Measurements from ENCODE around the gene EFCAB13. TPM values are rescaled to one million over a fixed set of nuclear protein-coding genes. Genes with fewer than 3 reads are reported as not detected.
A peak's percentile ranks its signal among the peaks of the same experiment; 100 is the strongest.

Gene EFCAB13
- 1 to 10 TPM; 3.0 to 3.4 TPM for total RNA-seq

GRCh38 chr17:47323382-47324223 is at the start of gene EFCAB13:
Gene EFCAB13, plus strand, starts transcription at chr17:47323955. Its CDS starts 4,399 bp downstream, at chr17:47328354.
- peak within 1 kb of the TSS; percentile 95 for H3K4me3 Mint-ChIP-seq
- peaks cover 7% of the 10 kb centered on the region for H3K4me1 Mint-ChIP-seq
- peaks cover 3% of the 10 kb centered on the region for H3K27me3 Mint-ChIP-seq
- peak; percentile 89 for ATAC-seq (replicated peaks)
- peaks cover 4% of the 10 kb centered on the region for H3K9me3 Mint-ChIP-seq
- peak within 1 kb of the TSS; percentile 86 for H3K27ac Mint-ChIP-seq
- H3K36me3 Mint-ChIP-seq (ENCODE audit: low read depth) = no peaks in the 10 kb centered on the region

- Mint-ChIP-seq H3K27ac (no peak overlapping the region), H3K36me3 (ENCODE audit: low read depth) (no peaks in the 10 kb centered on the region), H3K27me3 (peaks cover 3% of the 10 kb centered on the region), H3K4me3 (no peak overlapping the region), H3K9me3 (no peaks in the 10 kb centered on the region), H3K4me1 (peaks cover 7% of the 10 kb centered on the region)
- ATAC-seq (replicated peaks) = no peak
Measured at GRCh38 chr17:47274319-47275069, 49.3 kb upstream of the EFCAB13 start.

GRCh38 chr17:47275245-47275984 is 48.3 kb upstream of the EFCAB13 start:
- H3K36me3 Mint-ChIP-seq (ENCODE audit: low read depth) = no peaks in the 10 kb centered on the region
- H3K27me3 Mint-ChIP-seq = peaks cover 3% of the 10 kb centered on the region
- H3K4me3 Mint-ChIP-seq = no peak overlapping the region
- ATAC-seq (replicated peaks) = peak; percentile 11
- H3K27ac Mint-ChIP-seq = no peak overlapping the region
- H3K4me1 Mint-ChIP-seq = peaks cover 7% of the 10 kb centered on the region
- H3K9me3 Mint-ChIP-seq = no peaks in the 10 kb centered on the region

- Mint-ChIP-seq H3K9me3 (no peaks in the 10 kb centered on the region), H3K27ac (no peak overlapping the region), H3K4me1 (peaks cover 7% of the 10 kb centered on the region), H3K4me3 (no peak overlapping the region), H3K27me3 (peaks cover 3% of the 10 kb centered on the region), H3K36me3 (ENCODE audit: low read depth) (no peaks in the 10 kb centered on the region)
- no peak for ATAC-seq (replicated peaks)
Measured at GRCh38 chr17:47276444-47276843, 47.3 kb upstream of the EFCAB13 start.

- no peaks in the 10 kb centered on the region for H3K9me3 Mint-ChIP-seq
- peaks cover 3% of the 10 kb centered on the region for H3K27me3 Mint-ChIP-seq
- no peaks in the 10 kb centered on the region for H3K36me3 Mint-ChIP-seq (ENCODE audit: low read depth)
- H3K4me3 Mint-ChIP-seq = no peak overlapping the region
- H3K27ac Mint-ChIP-seq = no peak overlapping the region
- no peak for ATAC-seq (replicated peaks)
- H3K4me1 Mint-ChIP-seq = peaks cover 7% of the 10 kb centered on the region
Measured at GRCh38 chr17:47276868-47277267, 46.9 kb upstream of the EFCAB13 start.

- no peak for ATAC-seq (replicated peaks)
- H3K9me3 Mint-ChIP-seq = no peaks in the 10 kb centered on the region
- H3K4me3 Mint-ChIP-seq = no peak overlapping the region
- peaks cover 7% of the 10 kb centered on the region for H3K4me1 Mint-ChIP-seq
- no peak overlapping the region for H3K27ac Mint-ChIP-seq
- H3K27me3 Mint-ChIP-seq = peaks cover 3% of the 10 kb centered on the region
- no peaks in the 10 kb centered on the region for H3K36me3 Mint-ChIP-seq (ENCODE audit: low read depth)
Measured at GRCh38 chr17:47277921-47278320, 45.8 kb upstream of the EFCAB13 start.

GRCh38 chr17:47278561-47278960 is 45.2 kb upstream of the EFCAB13 start:
- Mint-ChIP-seq H3K4me3 (no peak overlapping the region), H3K27me3 (peaks cover 3% of the 10 kb centered on the region), H3K36me3 (ENCODE audit: low read depth) (no peaks in the 10 kb centered on the region), H3K9me3 (no peaks in the 10 kb centered on the region), H3K4me1 (peaks cover 7% of the 10 kb centered on the region), H3K27ac (no peak overlapping the region)
- no peak for ATAC-seq (replicated peaks)

- peaks cover 7% of the 10 kb centered on the region for H3K4me1 Mint-ChIP-seq
- H3K9me3 Mint-ChIP-seq = no peaks in the 10 kb centered on the region
- no peak overlapping the region for H3K27ac Mint-ChIP-seq
- H3K4me3 Mint-ChIP-seq = no peak overlapping the region
- peaks cover 9% of the 10 kb centered on the region for H3K27me3 Mint-ChIP-seq
- no peaks in the 10 kb centered on the region for H3K36me3 Mint-ChIP-seq (ENCODE audit: low read depth)
- no peak for ATAC-seq (replicated peaks)
Measured at GRCh38 chr17:47279062-47279801, 44.5 kb upstream of the EFCAB13 start.

GRCh38 chr17:47280072-47280811 is 43.5 kb upstream of the EFCAB13 start:
- Mint-ChIP-seq H3K4me1 (peaks cover 7% of the 10 kb centered on the region), H3K4me3 (no peak overlapping the region), H3K36me3 (ENCODE audit: low read depth) (no peaks in the 10 kb centered on the region), H3K27me3 (peaks cover 6% of the 10 kb centered on the region), H3K27ac (no peak overlapping the region), H3K9me3 (no peaks in the 10 kb centered on the region)
- no peak for ATAC-seq (replicated peaks)

GRCh38 chr17:47281216-47281615 is 42.5 kb upstream of the EFCAB13 start:
- no peak overlapping the region for H3K4me3 Mint-ChIP-seq
- H3K27me3 Mint-ChIP-seq = peaks cover 6% of the 10 kb centered on the region
- H3K36me3 Mint-ChIP-seq (ENCODE audit: low read depth) = no peaks in the 10 kb centered on the region
- peaks cover 7% of the 10 kb centered on the region for H3K4me1 Mint-ChIP-seq
- no peak for ATAC-seq (replicated peaks)
- H3K9me3 Mint-ChIP-seq = no peaks in the 10 kb centered on the region
- H3K27ac Mint-ChIP-seq = no peak overlapping the region

GRCh38 chr17:47285003-47285402 is 38.8 kb upstream of the EFCAB13 start:
- no peaks in the 10 kb centered on the region for H3K4me1 Mint-ChIP-seq
- no peak for ATAC-seq (replicated peaks)
- peaks cover 6% of the 10 kb centered on the region for H3K27me3 Mint-ChIP-seq
- H3K27ac Mint-ChIP-seq = no peak overlapping the region
- H3K36me3 Mint-ChIP-seq (ENCODE audit: low read depth) = no peaks in the 10 kb centered on the region
- no peak overlapping the region for H3K4me3 Mint-ChIP-seq
- H3K9me3 Mint-ChIP-seq = no peaks in the 10 kb centered on the region

- Mint-ChIP-seq H3K9me3 (no peaks in the 10 kb centered on the region), H3K36me3 (ENCODE audit: low read depth) (no peaks in the 10 kb centered on the region), H3K4me1 (no peaks in the 10 kb centered on the region), H3K27ac (peak overlapping the region; percentile 16), H3K27me3 (peaks cover 6% of the 10 kb centered on the region), H3K4me3 (peak overlapping the region; percentile 0)
- peak; percentile 83 for ATAC-seq (replicated peaks)
Measured at GRCh38 chr17:47286198-47286914, 37.4 kb upstream of the EFCAB13 start.

GRCh38 chr17:47287068-47287467 is 36.7 kb upstream of the EFCAB13 start:
- ATAC-seq (replicated peaks) = peak; percentile 53
- H3K4me1 Mint-ChIP-seq = no peaks in the 10 kb centered on the region
- H3K4me3 Mint-ChIP-seq = peak overlapping the region; percentile 0
- H3K9me3 Mint-ChIP-seq = no peaks in the 10 kb centered on the region
- H3K27ac Mint-ChIP-seq = no peak overlapping the region
- H3K36me3 Mint-ChIP-seq (ENCODE audit: low read depth) = no peaks in the 10 kb centered on the region
- peaks cover 6% of the 10 kb centered on the region for H3K27me3 Mint-ChIP-seq
